ENCODE measurements around the gene NTRK1.

NTRK1 gene

GRCh38 chr1:156892190-156893047 lies 31.8 kb downstream of the NTRK1 start:
- no peaks in the 10 kb centered on the region for H3K36me3 ChIP-seq (ENCODE audit: control insufficient read depth, insufficient read depth, low read length)
- H3K9ac ChIP-seq (ENCODE audit: low read length), result no peak overlapping the region
- peak overlapping the region; percentile 47 for H3K4me3 ChIP-seq (ENCODE audit: low read length)
- H3K27me3 ChIP-seq (ENCODE audit: control insufficient read depth, insufficient read depth, low read length), result peaks cover 10% of the 10 kb centered on the region
- H3K27ac ChIP-seq (ENCODE audit: low read depth, low read length), result no peak overlapping the region
- no peaks in the 10 kb centered on the region for H3K4me1 ChIP-seq (ENCODE audit: control insufficient read depth, insufficient read depth, low read length)

- Histone ChIP-seq H3K4me1 (ENCODE audit: control insufficient read depth, insufficient read depth, low read length) (no peaks in the 10 kb centered on the region), H3K4me3 (ENCODE audit: low read length) (peak within 1 kb of the TSS; percentile 53), H3K9ac (ENCODE audit: low read length) (no peak within 1 kb of the TSS), H3K27ac (ENCODE audit: low read depth, low read length) (peak within 1 kb of the TSS; percentile 56), H3K27me3 (ENCODE audit: control insufficient read depth, insufficient read depth, low read length) (peaks cover 10% of the 10 kb centered on the region), H3K36me3 (ENCODE audit: control insufficient read depth, insufficient read depth, low read length) (no peaks in the 10 kb centered on the region)
These were observed 32.6 kb downstream of the NTRK1 start, which contains the start of gene PEAR1 for GRCh38 chr1:156893048-156893953. PEAR1 (plus strand) TSS chr1:156893718; CDS start chr1:156903927, 10,209 bp downstream.

- Histone ChIP-seq H3K27ac (ENCODE audit: low read depth, low read length) (peak overlapping the region; percentile 56), H3K9ac (ENCODE audit: low read length) (no peak overlapping the region), H3K27me3 (ENCODE audit: control insufficient read depth, insufficient read depth, low read length) (peaks cover 10% of the 10 kb centered on the region), H3K36me3 (ENCODE audit: control insufficient read depth, insufficient read depth, low read length) (no peaks in the 10 kb centered on the region), H3K4me1 (ENCODE audit: control insufficient read depth, insufficient read depth, low read length) (no peaks in the 10 kb centered on the region), H3K4me3 (ENCODE audit: low read length) (peak overlapping the region; percentile 53)
These were observed 33.3 kb downstream of the NTRK1 start for GRCh38 chr1:156894001-156894400.

GRCh38 chr1:156894711-156895454 lies 34.2 kb downstream of the NTRK1 start:
- Histone ChIP-seq H3K4me3 (ENCODE audit: low read length) (no peak overlapping the region), H3K27me3 (ENCODE audit: control insufficient read depth, insufficient read depth, low read length) (peaks cover 12% of the 10 kb centered on the region), H3K36me3 (ENCODE audit: control insufficient read depth, insufficient read depth, low read length) (no peaks in the 10 kb centered on the region), H3K27ac (ENCODE audit: low read depth, low read length) (peak overlapping the region; percentile 5), H3K4me1 (ENCODE audit: control insufficient read depth, insufficient read depth, low read length) (no peaks in the 10 kb centered on the region), H3K9ac (ENCODE audit: low read length) (no peak overlapping the region)

GRCh38 chr1:156895455-156895812 lies 34.8 kb downstream of the NTRK1 start:
- no peak overlapping the region for H3K9ac ChIP-seq (ENCODE audit: low read length)

GRCh38 chr1:156895927-156896326 lies 35.3 kb downstream of the NTRK1 start:
- Histone ChIP-seq H3K27ac (ENCODE audit: low read depth, low read length) (no peak overlapping the region), H3K4me1 (ENCODE audit: control insufficient read depth, insufficient read depth, low read length) (no peaks in the 10 kb centered on the region), H3K27me3 (ENCODE audit: control insufficient read depth, insufficient read depth, low read length) (peaks cover 12% of the 10 kb centered on the region)

More at GRCh38 chr1:156895455-156895812, 34.8 kb downstream of the NTRK1 start:
- Histone ChIP-seq H3K27ac (ENCODE audit: low read depth, low read length) (peak overlapping the region; percentile 5), H3K4me1 (ENCODE audit: control insufficient read depth, insufficient read depth, low read length) (no peaks in the 10 kb centered on the region), H3K4me3 (ENCODE audit: low read length) (no peak overlapping the region), H3K27me3 (ENCODE audit: control insufficient read depth, insufficient read depth, low read length) (peaks cover 12% of the 10 kb centered on the region), H3K36me3 (ENCODE audit: control insufficient read depth, insufficient read depth, low read length) (no peaks in the 10 kb centered on the region)

GRCh38 chr1:156896490-156897033 lies 35.9 kb downstream of the NTRK1 start:
- H3K27me3 ChIP-seq (ENCODE audit: control insufficient read depth, insufficient read depth, low read length), result peaks cover 12% of the 10 kb centered on the region
- H3K4me3 ChIP-seq (ENCODE audit: low read length), result no peak overlapping the region
- no peak overlapping the region for H3K9ac ChIP-seq (ENCODE audit: low read length)
- no peaks in the 10 kb centered on the region for H3K36me3 ChIP-seq (ENCODE audit: control insufficient read depth, insufficient read depth, low read length)
- no peak overlapping the region for H3K27ac ChIP-seq (ENCODE audit: low read depth, low read length)
- H3K4me1 ChIP-seq (ENCODE audit: control insufficient read depth, insufficient read depth, low read length), result no peaks in the 10 kb centered on the region

More at GRCh38 chr1:156895927-156896326, 35.3 kb downstream of the NTRK1 start:
- H3K36me3 ChIP-seq (ENCODE audit: control insufficient read depth, insufficient read depth, low read length), result no peaks in the 10 kb centered on the region
- no peak overlapping the region for H3K9ac ChIP-seq (ENCODE audit: low read length)
- H3K4me3 ChIP-seq (ENCODE audit: low read length), result no peak overlapping the region

- Histone ChIP-seq H3K27me3 (ENCODE audit: control insufficient read depth, insufficient read depth, low read length) (peaks cover 10% of the 10 kb centered on the region), H3K9ac (ENCODE audit: low read length) (no peak overlapping the region), H3K36me3 (ENCODE audit: control insufficient read depth, insufficient read depth, low read length) (no peaks in the 10 kb centered on the region), H3K4me1 (ENCODE audit: control insufficient read depth, insufficient read depth, low read length) (no peaks in the 10 kb centered on the region), H3K4me3 (ENCODE audit: low read length) (no peak overlapping the region), H3K27ac (ENCODE audit: low read depth, low read length) (peak overlapping the region; percentile 17)
These were observed 36.6 kb downstream of the NTRK1 start for GRCh38 chr1:156897078-156897825.

- Histone ChIP-seq H3K27me3 (ENCODE audit: control insufficient read depth, insufficient read depth, low read length) (peaks cover 9% of the 10 kb centered on the region), H3K36me3 (ENCODE audit: control insufficient read depth, insufficient read depth, low read length) (no peaks in the 10 kb centered on the region), H3K9ac (ENCODE audit: low read length) (no peak overlapping the region), H3K4me3 (ENCODE audit: low read length) (no peak overlapping the region), H3K4me1 (ENCODE audit: control insufficient read depth, insufficient read depth, low read length) (no peaks in the 10 kb centered on the region), H3K27ac (ENCODE audit: low read depth, low read length) (no peak overlapping the region)
These were observed 37.5 kb downstream of the NTRK1 start for GRCh38 chr1:156898161-156898566.

- H3K27me3 ChIP-seq (ENCODE audit: control insufficient read depth, insufficient read depth, low read length), result peaks cover 4% of the 10 kb centered on the region
- H3K27ac ChIP-seq (ENCODE audit: low read depth, low read length), result no peak overlapping the region
- no peak overlapping the region for H3K4me3 ChIP-seq (ENCODE audit: low read length)
- H3K4me1 ChIP-seq (ENCODE audit: control insufficient read depth, insufficient read depth, low read length), result no peaks in the 10 kb centered on the region
- H3K9ac ChIP-seq (ENCODE audit: low read length), result no peak overlapping the region
- no peaks in the 10 kb centered on the region for H3K36me3 ChIP-seq (ENCODE audit: control insufficient read depth, insufficient read depth, low read length)
These were observed 38.5 kb downstream of the NTRK1 start for GRCh38 chr1:156898971-156899664.
